Measurements from ENCODE around the gene MAN1C1. TPM values are rescaled to one million over a fixed set of nuclear protein-coding genes. Genes with fewer than 3 reads are reported as not detected.
A peak's percentile ranks its signal among the peaks of the same experiment; 100 is the strongest.

Gene MAN1C1
- total RNA-seq, 1 donor from 2014 or later, result 10.9 TPM

GRCh38 chr1:25757846-25758185 lies 141.2 kb downstream of the MAN1C1 start:
- Mint-ChIP-seq H3K36me3 (ENCODE audit: low read depth) (peaks cover 3% of the 10 kb centered on the region), H3K4me1 (ENCODE audit: low read depth) (no peaks in the 10 kb centered on the region), H3K9me3 (ENCODE audit: low read depth) (no peaks in the 10 kb centered on the region), H3K27me3 (ENCODE audit: low read depth) (peaks cover 15% of the 10 kb centered on the region), H3K27ac (ENCODE audit: unreplicated experiment) (peak overlapping the region; percentile 36), H3K4me3 (ENCODE audit: unreplicated experiment) (no peak overlapping the region)
- no peak for DNase-seq (ENCODE audit: low spot score)
- TF ChIP-seq CTCF (IDR thresholded peaks at IDR 0.05), result no peak

- Mint-ChIP-seq H3K36me3 (ENCODE audit: low read depth) (peaks cover 3% of the 10 kb centered on the region), H3K4me1 (ENCODE audit: low read depth) (no peaks in the 10 kb centered on the region), H3K4me3 (ENCODE audit: unreplicated experiment) (no peak overlapping the region), H3K27me3 (ENCODE audit: low read depth) (peaks cover 15% of the 10 kb centered on the region), H3K9me3 (ENCODE audit: low read depth) (no peaks in the 10 kb centered on the region), H3K27ac (ENCODE audit: unreplicated experiment) (no peak overlapping the region)
- DNase-seq (ENCODE audit: low spot score), result no peak
- no peak for TF ChIP-seq CTCF (IDR thresholded peaks at IDR 0.05)
Observed at GRCh38 chr1:25758466-25759070, 142.0 kb downstream of the MAN1C1 start.

GRCh38 chr1:25760122-25760719 lies 143.6 kb downstream of the MAN1C1 start:
- H3K4me1 Mint-ChIP-seq (ENCODE audit: low read depth), result peaks cover under 1% of the 10 kb centered on the region

GRCh38 chr1:25760871-25761270 lies 144.3 kb downstream of the MAN1C1 start:
- no peaks in the 10 kb centered on the region for H3K36me3 Mint-ChIP-seq (ENCODE audit: low read depth)
- H3K27ac Mint-ChIP-seq (ENCODE audit: unreplicated experiment), result no peak overlapping the region
- no peaks in the 10 kb centered on the region for H3K9me3 Mint-ChIP-seq (ENCODE audit: low read depth)
- DNase-seq (ENCODE audit: low spot score), result no peak
- no peak overlapping the region for H3K4me3 Mint-ChIP-seq (ENCODE audit: unreplicated experiment)
- no peak for TF ChIP-seq CTCF (IDR thresholded peaks at IDR 0.05)
- peaks cover 12% of the 10 kb centered on the region for H3K27me3 Mint-ChIP-seq (ENCODE audit: low read depth)
- H3K4me1 Mint-ChIP-seq (ENCODE audit: low read depth), result peaks cover 7% of the 10 kb centered on the region

More at GRCh38 chr1:25760122-25760719, 143.6 kb downstream of the MAN1C1 start:
- H3K9me3 Mint-ChIP-seq (ENCODE audit: low read depth), result no peaks in the 10 kb centered on the region
- no peak overlapping the region for H3K4me3 Mint-ChIP-seq (ENCODE audit: unreplicated experiment)
- H3K36me3 Mint-ChIP-seq (ENCODE audit: low read depth), result peaks cover 2% of the 10 kb centered on the region
- no peak for TF ChIP-seq CTCF (IDR thresholded peaks at IDR 0.05)
- no peak for DNase-seq (ENCODE audit: low spot score)
- H3K27ac Mint-ChIP-seq (ENCODE audit: unreplicated experiment), result no peak overlapping the region
- peaks cover 14% of the 10 kb centered on the region for H3K27me3 Mint-ChIP-seq (ENCODE audit: low read depth)

- H3K27me3 Mint-ChIP-seq (ENCODE audit: low read depth), result peaks cover 2% of the 10 kb centered on the region
- H3K9me3 Mint-ChIP-seq (ENCODE audit: low read depth), result no peaks in the 10 kb centered on the region
- peaks cover 11% of the 10 kb centered on the region for H3K4me1 Mint-ChIP-seq (ENCODE audit: low read depth)
- DNase-seq (ENCODE audit: low spot score), result no peak
- H3K4me3 Mint-ChIP-seq (ENCODE audit: unreplicated experiment), result no peak overlapping the region
- no peak overlapping the region for H3K27ac Mint-ChIP-seq (ENCODE audit: unreplicated experiment)
- no peaks in the 10 kb centered on the region for H3K36me3 Mint-ChIP-seq (ENCODE audit: low read depth)
- no peak for TF ChIP-seq CTCF (IDR thresholded peaks at IDR 0.05)
Observed at GRCh38 chr1:25763493-25763892, 146.9 kb downstream of the MAN1C1 start.
